HG02852 (cell line): ENCODE results near the gene ATG16L2.

Experiments used
- ATAC-seq: cut with Tn5 transposase; IDR thresholded peaks from one replicate; pipeline ENCODE4 v1.9.1; 2021; ENCODE audit warnings: mild to moderate bottlenecking, moderate library complexity; ENCODE audit not compliant: unreplicated experiment

The ATG16L2 gene

DNA sequence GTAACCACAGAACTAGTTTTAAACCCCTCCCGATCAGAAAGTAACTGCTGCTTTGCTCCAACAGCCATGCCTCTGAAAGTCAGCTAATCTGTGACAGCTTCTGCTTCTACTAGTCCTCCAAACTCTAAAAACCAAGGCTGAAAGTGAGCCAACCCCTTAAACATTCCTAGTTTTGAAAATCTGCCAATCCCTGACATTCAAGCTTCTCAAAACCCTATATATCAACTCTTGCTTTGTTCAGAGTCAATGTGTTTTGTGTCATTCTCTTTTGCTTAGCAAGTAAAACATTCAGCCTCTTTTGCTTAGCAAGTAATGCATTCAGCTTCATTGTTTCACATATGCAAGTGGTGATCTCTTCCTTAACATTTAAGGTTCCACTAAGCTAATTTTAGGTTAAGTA is 56.9 kb downstream of the ATG16L2 start:
- ATAC-seq = no peak

DNA sequence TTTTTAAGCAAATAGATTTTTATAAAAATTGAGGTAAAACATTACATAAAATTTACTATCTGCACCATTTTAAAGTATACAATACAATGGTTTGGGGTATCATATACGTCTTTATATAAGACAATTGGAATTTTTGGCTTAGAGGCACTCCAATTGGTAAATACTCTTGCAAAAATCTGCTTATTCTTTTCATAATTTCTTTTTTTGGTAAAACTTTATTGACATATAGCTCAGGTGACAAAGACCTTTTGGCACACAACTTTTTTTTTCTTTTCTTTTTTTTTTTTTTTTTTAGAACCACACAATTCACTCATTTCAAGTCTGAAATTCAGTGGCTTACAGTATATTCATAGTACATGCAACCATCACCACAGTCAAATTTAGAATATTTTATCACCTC is 57.8 kb downstream of the ATG16L2 start:
- ATAC-seq = no peak

- ATAC-seq = no peak
These were observed 61.5 kb downstream of the ATG16L2 start for GRCh38 chr11:72875736-72876135.

DNA sequence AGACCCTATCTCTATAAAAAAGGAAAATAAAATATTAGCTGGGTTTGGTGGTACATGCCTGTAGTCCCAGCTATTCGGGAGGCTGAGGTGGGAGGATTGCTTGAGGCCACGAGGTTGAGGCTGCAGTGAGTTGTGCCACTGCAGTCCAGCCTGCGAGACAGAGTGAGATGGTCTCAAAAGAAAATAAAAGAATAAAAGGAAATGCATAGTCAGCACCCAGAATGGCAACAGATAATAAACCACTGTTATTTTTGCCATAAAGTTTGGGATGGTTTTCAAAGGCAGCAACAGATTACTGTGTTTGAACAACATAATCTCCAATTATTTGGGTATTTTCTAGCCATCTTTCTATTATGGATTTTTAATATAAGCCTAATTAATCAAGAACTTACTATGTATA is 61.9 kb downstream of the ATG16L2 start:
- ATAC-seq = no peak
